DND-41 (cell line): ENCODE results near the gene DUSP15.

ENCODE experiments used
- ATAC-seq: fragments of 200-7000 bp; cut with Tn5 transposase; 3 replicates; pipeline ENCODE4 v1.9.1; 2021; ENCODE audit warnings: low read depth; ENCODE audit not compliant: insufficient read depth
- DNase-seq: peaks from one replicate; pipeline ENCODE4 v3.0.0-alpha.2; 2020
- H2AFZ ChIP-seq: 2 replicates; pipeline ENCODE4 v1.6.0; 2012; ENCODE audit warnings: low read depth, low read length
- H3K27ac ChIP-seq: 2 replicates; pipeline ENCODE4 v1.5.1; 2012; ENCODE audit warnings: low read length, inconsistent platforms
- H3K27me3 ChIP-seq: fragments of 200-600 bp; sonication (generic); 2 replicates; pipeline ENCODE4 v1.6.0; 2012; ENCODE audit warnings: low read length, mild to moderate bottlenecking, inconsistent platforms; ENCODE audit not compliant: insufficient read depth, poor library complexity
- H3K36me3 ChIP-seq: 2 replicates; pipeline ENCODE4 v1.5.1; 2012; ENCODE audit warnings: low read length, inconsistent platforms; ENCODE audit not compliant: insufficient read depth
- H3K4me1 ChIP-seq: 2 replicates; pipeline ENCODE4 v1.5.1; 2012; ENCODE audit warnings: mild to moderate bottlenecking, low read length; ENCODE audit not compliant: insufficient read depth
- H3K4me2 ChIP-seq: 2 replicates; pipeline ENCODE4 v1.6.0; 2012; ENCODE audit warnings: mild to moderate bottlenecking, moderate library complexity, low read length, inconsistent platforms; ENCODE audit not compliant: insufficient read depth
- H3K4me3 ChIP-seq, 2 experiments: fragments of 200-600 bp in 1 of 2; shearing (Covaris generic) in 1 of 2; 2 replicates each; pipeline ENCODE4 v1.5.1; 2012 to 2016; ENCODE audit warnings: inconsistent platforms in 2 of 2, low read length in 2 of 2, mild to moderate bottlenecking in 2 of 2, low read depth in 1 of 2, moderate library complexity in 1 of 2
- H3K79me2 ChIP-seq: 2 replicates; pipeline ENCODE4 v1.6.0; 2012; ENCODE audit warnings: low read length, inconsistent platforms; ENCODE audit not compliant: insufficient read depth
- H3K9ac ChIP-seq: 2 replicates; pipeline ENCODE4 v1.6.0; 2012; ENCODE audit warnings: low read depth, mild to moderate bottlenecking, inconsistent platforms, low read length, moderate library complexity
- H3K9me3 ChIP-seq: 2 replicates; pipeline ENCODE4 v1.5.1; 2012; ENCODE audit warnings: low read length, moderate library complexity, mild to moderate bottlenecking, inconsistent platforms; ENCODE audit not compliant: insufficient read depth, severe bottlenecking
- H4K20me1 ChIP-seq: 2 replicates; pipeline ENCODE4 v1.6.0; 2012; ENCODE audit warnings: low read length; ENCODE audit not compliant: insufficient read depth
- EZH2 ChIP-seq: IDR thresholded peaks from 3 replicates; pipeline ENCODE4 v1.6.1; 2012; ENCODE audit warnings: borderline replicate concordance, low read depth, mild to moderate bottlenecking, moderate library complexity, low read length, inconsistent platforms; ENCODE audit not compliant: severe bottlenecking
- TF ChIP-seq, protein P1 (sequence below): IDR thresholded peaks from 2 replicates; pipeline ENCODE4 v1.5.1; 2012; ENCODE audit warnings: borderline replicate concordance, low read length, moderate library complexity, mild to moderate bottlenecking; ENCODE audit not compliant: poor library complexity, severe bottlenecking; ENCODE audit errors: extremely low read depth

The DUSP15 gene

GRCh38 chr20:31903627-31904386 is 33.5 kb upstream of the DUSP15 start:
- no peaks in the 10 kb centered on the region for H3K9me3 ChIP-seq
- no peak overlapping the region for H3K9ac ChIP-seq
- H3K27me3 ChIP-seq: no peaks in the 10 kb centered on the region
- H3K4me3 ChIP-seq: no peak overlapping the region
- H2AFZ ChIP-seq: no peak overlapping the region
- H3K36me3 ChIP-seq: no peaks in the 10 kb centered on the region
- TF ChIP-seq, protein P1, sequence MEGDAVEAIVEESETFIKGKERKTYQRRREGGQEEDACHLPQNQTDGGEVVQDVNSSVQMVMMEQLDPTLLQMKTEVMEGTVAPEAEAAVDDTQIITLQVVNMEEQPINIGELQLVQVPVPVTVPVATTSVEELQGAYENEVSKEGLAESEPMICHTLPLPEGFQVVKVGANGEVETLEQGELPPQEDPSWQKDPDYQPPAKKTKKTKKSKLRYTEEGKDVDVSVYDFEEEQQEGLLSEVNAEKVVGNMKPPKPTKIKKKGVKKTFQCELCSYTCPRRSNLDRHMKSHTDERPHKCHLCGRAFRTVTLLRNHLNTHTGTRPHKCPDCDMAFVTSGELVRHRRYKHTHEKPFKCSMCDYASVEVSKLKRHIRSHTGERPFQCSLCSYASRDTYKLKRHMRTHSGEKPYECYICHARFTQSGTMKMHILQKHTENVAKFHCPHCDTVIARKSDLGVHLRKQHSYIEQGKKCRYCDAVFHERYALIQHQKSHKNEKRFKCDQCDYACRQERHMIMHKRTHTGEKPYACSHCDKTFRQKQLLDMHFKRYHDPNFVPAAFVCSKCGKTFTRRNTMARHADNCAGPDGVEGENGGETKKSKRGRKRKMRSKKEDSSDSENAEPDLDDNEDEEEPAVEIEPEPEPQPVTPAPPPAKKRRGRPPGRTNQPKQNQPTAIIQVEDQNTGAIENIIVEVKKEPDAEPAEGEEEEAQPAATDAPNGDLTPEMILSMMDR: no peak
- TF ChIP-seq EZH2: no peak
- no peak overlapping the region for H3K27ac ChIP-seq
- ATAC-seq (no peak), DNase-seq (no peak)
- H3K79me2 ChIP-seq: no peaks in the 10 kb centered on the region
- no peak overlapping the region for H3K4me2 ChIP-seq
- H3K4me1 ChIP-seq: no peaks in the 10 kb centered on the region
- H4K20me1 ChIP-seq: no peaks in the 10 kb centered on the region

DNA sequence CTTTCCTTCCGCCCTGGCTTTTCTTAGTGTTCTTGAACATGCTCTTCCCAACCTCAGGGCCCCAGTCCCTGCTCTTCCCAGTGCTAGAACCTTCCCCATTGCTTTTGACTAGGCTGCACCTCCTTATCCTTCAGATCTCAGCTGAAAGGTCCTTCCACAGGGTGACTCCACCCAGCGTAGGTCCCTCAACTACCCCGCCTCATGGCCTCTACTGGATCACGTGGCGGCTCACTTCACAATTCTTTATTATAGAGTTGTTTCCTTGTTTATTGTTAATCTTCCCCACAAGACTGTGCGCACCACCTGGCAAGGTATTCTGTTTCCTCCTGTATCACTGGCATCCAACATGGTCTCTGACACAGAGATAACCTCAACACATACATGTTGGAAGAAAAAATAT is 31.3 kb upstream of the DUSP15 start:
- no peak overlapping the region for H3K9ac ChIP-seq
- H3K79me2 ChIP-seq: no peaks in the 10 kb centered on the region
- H4K20me1 ChIP-seq: peaks cover 3% of the 10 kb centered on the region; the same call in 1 of the 2 replicates
- no peaks in the 10 kb centered on the region for H3K9me3 ChIP-seq
- no peak overlapping the region for H3K27ac ChIP-seq
- peaks cover 12% of the 10 kb centered on the region for H3K27me3 ChIP-seq
- H3K4me2 ChIP-seq: no peak overlapping the region
- no peak for DNase-seq
- H3K4me1 ChIP-seq: no peaks in the 10 kb centered on the region
- H2AFZ ChIP-seq: no peak overlapping the region
- TF ChIP-seq, protein P1: no peak
- TF ChIP-seq EZH2: no peak
- ATAC-seq: no peak
- no peak overlapping the region for H3K4me3 ChIP-seq
- H3K36me3 ChIP-seq: no peaks in the 10 kb centered on the region

DNA sequence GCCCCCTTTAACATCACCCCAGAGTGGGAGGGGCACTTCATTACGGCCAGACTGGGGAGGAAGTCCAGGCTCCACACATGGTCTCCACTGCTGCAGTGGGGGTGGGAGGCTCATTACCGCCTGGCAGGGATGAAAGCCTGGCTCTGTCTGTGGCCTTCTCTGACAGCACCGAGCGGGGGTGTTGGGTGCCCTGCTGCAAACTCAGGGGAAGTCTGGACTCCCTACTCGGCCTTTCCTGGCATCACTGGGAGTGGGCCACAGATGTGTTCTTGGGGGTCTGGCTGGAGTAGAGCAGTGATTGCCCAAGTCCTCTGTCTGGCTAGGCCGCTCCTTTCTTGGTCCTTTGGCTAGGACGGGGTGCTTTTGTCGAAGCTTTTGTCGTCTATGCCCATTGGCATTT is 27.2 kb upstream of the DUSP15 start:
- H3K36me3 ChIP-seq: no peaks in the 10 kb centered on the region
- no peaks in the 10 kb centered on the region for H3K79me2 ChIP-seq
- H3K4me3 ChIP-seq: no peak overlapping the region
- no peaks in the 10 kb centered on the region for H3K4me1 ChIP-seq
- H3K27me3 ChIP-seq: peaks cover 13% of the 10 kb centered on the region
- TF ChIP-seq, protein P1: no peak
- TF ChIP-seq EZH2: no peak
- DNase-seq (no peak), ATAC-seq (no peak)
- H3K9me3 ChIP-seq: no peaks in the 10 kb centered on the region
- no peak overlapping the region for H3K9ac ChIP-seq
- peaks cover 3% of the 10 kb centered on the region; the same call in 1 of the 2 replicates for H4K20me1 ChIP-seq
- no peak overlapping the region for H3K4me2 ChIP-seq
- H2AFZ ChIP-seq: no peak overlapping the region
- no peak overlapping the region for H3K27ac ChIP-seq

DNA sequence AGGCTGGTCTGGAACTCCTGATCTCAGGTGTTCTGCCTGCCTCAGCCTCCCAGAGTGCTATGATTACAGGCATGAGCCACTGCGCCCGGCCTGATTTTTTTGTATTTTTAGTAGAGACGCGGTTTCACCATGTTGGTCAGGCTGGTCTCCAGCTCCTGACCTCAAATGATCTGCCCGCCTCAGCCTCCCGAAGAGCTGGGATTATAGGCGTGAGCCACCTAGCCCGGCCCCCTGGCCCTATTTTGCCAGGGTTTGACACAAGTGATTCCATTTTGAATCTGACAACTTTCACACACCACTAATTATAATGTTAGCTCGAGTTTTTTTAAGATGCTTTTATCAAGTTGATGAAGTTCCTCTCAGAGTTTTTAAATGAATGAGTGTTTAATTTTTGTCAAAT is 25.7 kb upstream of the DUSP15 start:
- DNase-seq (no peak), ATAC-seq (no peak)
- Histone ChIP-seq H3K27ac (no peak overlapping the region), H3K79me2 (no peaks in the 10 kb centered on the region), H3K4me2 (no peak overlapping the region), H4K20me1 (peaks cover 3% of the 10 kb centered on the region; the same call in 1 of the 2 replicates), H3K36me3 (no peaks in the 10 kb centered on the region), H3K9me3 (no peaks in the 10 kb centered on the region), H3K4me3 (no peak overlapping the region), H2AFZ (no peak overlapping the region), H3K27me3 (peaks cover 16% of the 10 kb centered on the region), H3K4me1 (no peaks in the 10 kb centered on the region), H3K9ac (no peak overlapping the region)
- TF ChIP-seq EZH2: no peak
- TF ChIP-seq, protein P1: no peak
